Kidney (tissue), 14 donors: ENCODE data around the gene PCDH15. TPM values are rescaled to one million over a fixed set of nuclear protein-coding genes. Genes with fewer than 3 reads are reported as not detected.

Source experiments
- DNase-seq, 5 donors: peaks; one replicate each; pipeline ENCODE4 v3.0.0-alpha.2; 2013 to 2020
- FAIRE-seq: peaks from 2 replicates; lab custom pipeline; 2012; peaks lifted over from hg19 to GRCh38; lab: Jason Lieb, UNC
- H3K27ac ChIP-seq, 2 donors: one replicate each; pipeline ENCODE4 v1.7.0; 2013; ENCODE audit warnings: low read depth in 2 of 2, low read length in 2 of 2, inconsistent platforms in 1 of 2
- H3K27me3 ChIP-seq: one replicate; pipeline ENCODE4 v1.7.1; 2013; ENCODE audit warnings: low read length, inconsistent platforms; ENCODE audit not compliant: control insufficient read depth, insufficient read depth
- H3K36me3 ChIP-seq, 3 donors: one replicate each; pipeline versions ENCODE4 v1.7.0 to v1.7.1; 2013; ENCODE audit warnings: low read length in 3 of 3, control low read depth in 1 of 3, inconsistent platforms in 1 of 3; ENCODE audit not compliant: insufficient read depth in 3 of 3, control insufficient read depth in 2 of 3
- H3K4me1 ChIP-seq, 3 donors: one replicate each; pipeline versions ENCODE4 v1.7.0 to v1.7.1; 2013; ENCODE audit warnings: low read length in 3 of 3, inconsistent platforms in 1 of 3, low read depth in 1 of 3; ENCODE audit not compliant: control insufficient read depth in 2 of 3, insufficient read depth in 2 of 3
- H3K4me3 ChIP-seq, 3 donors: one replicate each; pipeline versions ENCODE4 v1.7.0 to v1.8.1; 2013; ENCODE audit warnings: low read length in 3 of 3, control low read depth in 1 of 3, inconsistent platforms in 1 of 3
- H3K9ac ChIP-seq, 3 donors: one replicate each; pipeline versions ENCODE4 v1.7.0 to v1.7.1; 2013; ENCODE audit warnings: low read length in 3 of 3, control low read depth in 1 of 3, inconsistent platforms in 1 of 3
- H3K9me3 ChIP-seq, 3 donors: one replicate each; pipeline versions ENCODE4 v1.7.0 to v1.7.1; 2013; ENCODE audit warnings: low read length in 3 of 3, control low read depth in 1 of 3, inconsistent platforms in 1 of 3; ENCODE audit not compliant: control insufficient read depth in 2 of 3, insufficient read depth in 1 of 3
- intact Hi-C: fragments of 100-400 bp; cut with DNase I; formaldehyde crosslinking; loops from one replicate; pipeline ENCODE4 v1.11.1; 2022
- polyA plus RNA-seq: library from polyadenylated mRNA; stranded (reverse); fragments of 350-450 nt; fragmentation: Illumina TruSeq; extraction: RNeasy Lipid Tissue Mini Kit (QIAGEN cat#74804); gene quantifications from one replicate; pipeline ENCODE4 v1.2.3, GENCODE V29; 2014; ENCODE audit warnings: low read depth, low replicate concordance; ENCODE audit not compliant: insufficient read depth
- total RNA-seq: library from RNA; stranded (reverse); fragmentation: NEBNext Ultra II Directional; extraction: Animal tissue kit (Norgen Biotek cat#: 25700); gene quantifications from one replicate; pipeline ENCODE4 v1.2.1, GENCODE V29; 2021
- TF ChIP-seq, protein P1 (sequence below): IDR thresholded peaks from 3 replicates; pipeline ENCODE4 v1.5.1; 2012; ENCODE audit warnings: mild to moderate bottlenecking, moderate library complexity, borderline replicate concordance; ENCODE audit not compliant: insufficient read depth; ENCODE audit errors: extremely low read depth
- donor health status: control.
- donor health status: control.
- donor health status: control.
- donor health status: control.
- donor health status: control.
- donor health status: DM: yes; HTN: yes; CAD: no.
- donor health status: Normal renal cell carcinoma (clear cell type).

The PCDH15 gene
- total and polyA plus RNA-seq, 2 donors from 2014 or later: 1.5 TPM; not detected in 1

DNA sequence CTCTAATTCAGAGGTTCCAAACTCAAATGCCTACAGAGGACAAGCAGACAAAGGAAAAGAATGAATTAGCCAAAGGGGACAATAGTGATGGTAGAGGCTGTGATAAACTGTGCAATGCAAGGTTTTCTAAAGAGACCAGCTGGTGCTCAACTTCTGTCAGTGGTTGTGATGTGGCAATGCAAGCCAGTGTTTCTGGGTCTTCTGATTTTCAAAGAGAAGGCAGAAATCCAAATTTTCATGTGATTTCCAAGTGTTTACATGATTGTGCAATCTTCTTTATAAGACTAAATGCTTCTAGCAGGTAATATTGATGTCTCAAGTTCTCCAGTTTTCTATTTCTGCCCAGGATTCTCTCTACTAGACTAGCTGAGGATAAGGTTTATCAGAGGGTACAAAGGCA, 135.9 kb downstream of the PCDH15 start:
- TF ChIP-seq, protein P1, sequence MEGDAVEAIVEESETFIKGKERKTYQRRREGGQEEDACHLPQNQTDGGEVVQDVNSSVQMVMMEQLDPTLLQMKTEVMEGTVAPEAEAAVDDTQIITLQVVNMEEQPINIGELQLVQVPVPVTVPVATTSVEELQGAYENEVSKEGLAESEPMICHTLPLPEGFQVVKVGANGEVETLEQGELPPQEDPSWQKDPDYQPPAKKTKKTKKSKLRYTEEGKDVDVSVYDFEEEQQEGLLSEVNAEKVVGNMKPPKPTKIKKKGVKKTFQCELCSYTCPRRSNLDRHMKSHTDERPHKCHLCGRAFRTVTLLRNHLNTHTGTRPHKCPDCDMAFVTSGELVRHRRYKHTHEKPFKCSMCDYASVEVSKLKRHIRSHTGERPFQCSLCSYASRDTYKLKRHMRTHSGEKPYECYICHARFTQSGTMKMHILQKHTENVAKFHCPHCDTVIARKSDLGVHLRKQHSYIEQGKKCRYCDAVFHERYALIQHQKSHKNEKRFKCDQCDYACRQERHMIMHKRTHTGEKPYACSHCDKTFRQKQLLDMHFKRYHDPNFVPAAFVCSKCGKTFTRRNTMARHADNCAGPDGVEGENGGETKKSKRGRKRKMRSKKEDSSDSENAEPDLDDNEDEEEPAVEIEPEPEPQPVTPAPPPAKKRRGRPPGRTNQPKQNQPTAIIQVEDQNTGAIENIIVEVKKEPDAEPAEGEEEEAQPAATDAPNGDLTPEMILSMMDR: no peak
- intact Hi-C loops: no loop called here
- H3K4me1 ChIP-seq: no peaks in the 10 kb centered on the region
- no peak overlapping the region for H3K4me3 ChIP-seq
- H3K27ac ChIP-seq: no peak overlapping the region
- H3K36me3 ChIP-seq: no peaks in the 10 kb centered on the region
- FAIRE-seq (no peak), DNase-seq (no peak)
- no peak overlapping the region for H3K9ac ChIP-seq
- no peaks in the 10 kb centered on the region for H3K9me3 ChIP-seq
- no peaks in the 10 kb centered on the region for H3K27me3 ChIP-seq

DNA sequence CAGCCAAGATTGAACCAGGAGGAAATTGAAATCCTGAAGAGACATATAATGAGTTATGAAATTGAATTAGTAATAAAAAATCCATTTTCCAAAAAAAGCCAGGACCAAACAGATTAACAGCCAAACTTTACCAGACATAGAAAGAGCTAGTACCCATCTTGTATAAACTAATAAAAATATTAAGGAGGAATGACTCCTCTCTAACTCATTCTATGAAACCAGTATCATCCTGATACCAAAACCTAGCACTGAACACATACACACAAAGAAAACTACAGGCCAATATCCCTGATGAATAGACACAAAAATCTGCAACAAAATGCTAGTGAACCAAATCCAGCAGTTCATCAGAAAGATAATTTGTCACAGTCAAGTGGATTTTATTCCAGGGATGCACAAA, 140.6 kb downstream of the PCDH15 start:
- TF ChIP-seq, protein P1: no peak
- Histone ChIP-seq H3K9me3 (no peaks in the 10 kb centered on the region), H3K4me3 (no peak overlapping the region), H3K27me3 (no peaks in the 10 kb centered on the region), H3K27ac (no peak overlapping the region), H3K9ac (no peak overlapping the region), H3K4me1 (no peaks in the 10 kb centered on the region), H3K36me3 (no peaks in the 10 kb centered on the region)
- intact Hi-C loops: no loop called here
- FAIRE-seq (no peak), DNase-seq (no peak)

DNA sequence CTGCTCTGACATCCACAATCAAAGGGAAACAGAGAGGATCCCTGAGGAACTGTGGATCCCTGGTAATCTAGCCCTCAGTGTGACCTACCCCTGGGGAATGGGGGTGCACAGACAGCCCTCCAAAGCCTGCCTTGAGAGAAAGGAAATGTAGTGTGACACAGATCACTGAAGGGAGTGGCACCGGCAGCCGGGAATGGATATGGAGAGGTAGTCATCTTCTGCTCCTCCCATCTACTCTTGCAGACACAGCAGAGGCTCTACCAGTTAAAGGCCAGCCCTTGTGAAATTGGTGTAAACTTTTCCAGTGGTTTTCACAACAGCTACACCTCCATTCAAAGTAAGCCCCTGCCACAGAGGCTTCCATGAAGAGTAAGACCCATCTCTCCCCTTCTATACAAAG, 144.4 kb downstream of the PCDH15 start:
- no peak overlapping the region for H3K27ac ChIP-seq
- no peak for FAIRE-seq

More for the DNA sequence above, 144.4 kb downstream of the PCDH15 start:
- no peak overlapping the region for H3K4me3 ChIP-seq
- H3K9ac ChIP-seq: no peak overlapping the region
- no peak for DNase-seq
- no peaks in the 10 kb centered on the region for H3K27me3 ChIP-seq
- H3K36me3 ChIP-seq: no peaks in the 10 kb centered on the region
- intact Hi-C loops: no loop called here
- TF ChIP-seq, protein P1: no peak
- no peaks in the 10 kb centered on the region for H3K9me3 ChIP-seq
- H3K4me1 ChIP-seq: no peaks in the 10 kb centered on the region
